PC-3 (cell line): ENCODE measurements around the gene AGAP1. TPM values are rescaled to one million over a fixed set of nuclear protein-coding genes. Genes with fewer than 3 reads are reported as not detected.

Source experiments
- ATAC-seq: fragments of 200-7000 bp; cut with Tn5 transposase; 2 replicates; pipeline ENCODE4 v1.9.1; 2020; ENCODE audit warnings: mild to moderate bottlenecking, moderate library complexity
- BruUV-seq: library from RNA; stranded (reverse); fragments of 400-500 nt; replicated peaks from 2 replicates; lab custom pipeline; 2021; lab: Mats Ljungman, UMichigan
- CTCF ChIA-PET: fragments of 300-600 bp; sonication (Branson Sonifier 250); formaldehyde crosslinking; loops from one replicate; lab custom pipeline; 2022; ENCODE audit warnings: antibody characterized with exemption; lab: Charles Lee
- POLR2A ChIA-PET: fragments of 300-600 bp; sonication (Branson Sonifier 250); formaldehyde crosslinking; loops from one replicate; lab custom pipeline; 2022; ENCODE audit warnings: antibody characterized with exemption; ENCODE audit not compliant: unreplicated experiment; lab: Charles Lee
- DNase-seq: peaks from one replicate; pipeline ENCODE4 v3.0.0-alpha.2; 2015
- H2AFZ ChIP-seq: fragments of 300-600 bp; sonication (generic); 2 replicates; pipeline ENCODE4 v1.6.0; 2016; ENCODE audit warnings: antibody characterized with exemption, low read length
- H3F3A ChIP-seq: fragments of 300-600 bp; sonication (generic); one replicate; pipeline ENCODE4 v1.6.0; 2017; ENCODE audit warnings: antibody characterized with exemption, low read length, control low read depth, mild to moderate bottlenecking; ENCODE audit not compliant: unreplicated experiment
- H3K27ac ChIP-seq: fragments of 300-600 bp; sonication (generic); 2 replicates; pipeline ENCODE4 v1.5.1; 2016; ENCODE audit warnings: mild to moderate bottlenecking, low read length
- H3K27me3 ChIP-seq: fragments of 300-600 bp; sonication (generic); 2 replicates; pipeline ENCODE4 v1.6.1; 2016; ENCODE audit warnings: low read length, mixed read lengths
- H3K36me3 ChIP-seq: fragments of 300-600 bp; sonication (generic); 2 replicates; pipeline ENCODE4 v1.6.1; 2016; ENCODE audit warnings: low read depth, mixed run types, low read length, mixed read lengths
- H3K4me1 ChIP-seq: fragments of 300-600 bp; sonication (generic); 2 replicates; pipeline ENCODE4 v1.5.1; 2016; ENCODE audit warnings: low read length; ENCODE audit not compliant: insufficient read depth
- H3K4me2 ChIP-seq: fragments of 300-600 bp; sonication (generic); 2 replicates; pipeline ENCODE4 v1.6.0; 2016; ENCODE audit warnings: low read length
- H3K4me3 ChIP-seq: fragments of 300-600 bp; sonication (generic); 2 replicates; pipeline ENCODE4 v1.5.1; 2016; ENCODE audit warnings: mild to moderate bottlenecking, low read length, mixed read lengths
- H3K79me2 ChIP-seq: fragments of 300-600 bp; sonication (generic); 2 replicates; pipeline ENCODE4 v1.6.1; 2017; ENCODE audit warnings: low read length, mixed read lengths
- H3K9ac ChIP-seq: fragments of 300-600 bp; sonication (generic); 2 replicates; pipeline ENCODE4 v1.6.0; 2016; ENCODE audit warnings: mild to moderate bottlenecking, low read length
- H3K9me2 ChIP-seq: fragments of 300-600 bp; sonication (generic); replicated peaks from 2 replicates; pipeline ENCODE4 v1.6.1; 2016; ENCODE audit warnings: mixed run types, low read length, mixed read lengths
- H3K9me3 ChIP-seq: fragments of 300-600 bp; sonication (generic); 2 replicates; pipeline ENCODE4 v1.6.1; 2016; ENCODE audit warnings: low read length, mixed read lengths
- H4K20me1 ChIP-seq: fragments of 300-600 bp; sonication (generic); 2 replicates; pipeline ENCODE4 v1.6.1; 2016; ENCODE audit warnings: low read length, mixed read lengths
- EZH2 ChIP-seq: fragments of 300-600 bp; sonication (generic); IDR thresholded peaks from one replicate; pipeline ENCODE4 v1.6.1; 2017; ENCODE audit warnings: antibody characterized with exemption, mild to moderate bottlenecking, low read length; ENCODE audit not compliant: unreplicated experiment
- EZH2phosphoT487 ChIP-seq: fragments of 300-600 bp; sonication (generic); IDR thresholded peaks from 2 replicates; pipeline ENCODE4 v1.6.1; 2018; ENCODE audit warnings: mild to moderate bottlenecking, antibody characterized with exemption, low read length, borderline replicate concordance
- intact Hi-C: fragments of 100-400 bp; cut with micrococcal nuclease; formaldehyde crosslinking; loops from 2 replicates; pipeline ENCODE4 v1.9.0; 2023
- total RNA-seq: library from RNA; depleted of rRNA; stranded (reverse); fragments of >200 nt; gene quantifications from 2 replicates; pipeline ENCODE4 v1.2.3, GENCODE V29; 2014
- TF ChIP-seq, protein P1 (sequence below): fragments of 300-600 bp; sonication (generic); conservative IDR thresholded peaks from 2 replicates; pipeline ENCODE4 v1.5.1; 2017; ENCODE audit warnings: antibody characterized with exemption, low read depth, mild to moderate bottlenecking, low read length

The AGAP1 gene
- total RNA-seq, 1 experiment from 2014 or later = 31.0 TPM

DNA sequence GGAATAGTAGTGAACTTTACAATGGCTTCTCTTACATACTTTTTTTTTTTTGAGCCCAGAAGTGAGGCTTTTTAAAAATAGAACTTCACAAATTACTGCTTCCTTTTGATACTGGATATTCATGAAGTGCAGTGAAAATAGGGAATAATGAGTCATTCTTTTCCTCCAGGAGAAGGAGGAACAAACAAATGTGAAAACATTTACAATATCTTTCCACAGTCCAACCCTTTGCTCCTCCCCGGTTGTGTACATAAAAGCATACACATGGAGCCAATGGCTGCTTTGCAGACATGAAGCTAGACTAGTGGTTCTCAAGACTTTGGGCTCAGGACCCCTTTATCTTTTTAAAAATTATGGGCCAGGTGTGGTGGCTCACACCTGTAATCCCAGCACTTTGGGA, 407.4 kb downstream of the AGAP1 start:
- peak; percentile 91 for ATAC-seq
- Histone ChIP-seq H3K4me1 (peaks cover 16% of the 10 kb centered on the region), H3K9ac (no peak overlapping the region), H3K9me2 (no peaks in the 10 kb centered on the region), H3K9me3 (no peaks in the 10 kb centered on the region), H3K27ac (peak overlapping the region; percentile 28; the same call in 1 of the 2 replicates), H4K20me1 (no peaks in the 10 kb centered on the region), H3K27me3 (no peaks in the 10 kb centered on the region), H3K79me2 (no peaks in the 10 kb centered on the region), H2AFZ (no peak overlapping the region), H3K4me3 (no peak overlapping the region), H3K36me3 (0 out of 2 replicates have a peak, but pooled peaks cover 5% of the 10 kb centered on the region), H3F3A (no peaks in the 10 kb centered on the region), H3K4me2 (0 out of 2 replicates have a peak overlapping the region, but pooled peaks have one; percentile 8)
- ChIA-PET POLR2A (no interaction called here), CTCF (no interaction called here)
- no peak for TF ChIP-seq EZH2phosphoT487
- TF ChIP-seq, protein P1, sequence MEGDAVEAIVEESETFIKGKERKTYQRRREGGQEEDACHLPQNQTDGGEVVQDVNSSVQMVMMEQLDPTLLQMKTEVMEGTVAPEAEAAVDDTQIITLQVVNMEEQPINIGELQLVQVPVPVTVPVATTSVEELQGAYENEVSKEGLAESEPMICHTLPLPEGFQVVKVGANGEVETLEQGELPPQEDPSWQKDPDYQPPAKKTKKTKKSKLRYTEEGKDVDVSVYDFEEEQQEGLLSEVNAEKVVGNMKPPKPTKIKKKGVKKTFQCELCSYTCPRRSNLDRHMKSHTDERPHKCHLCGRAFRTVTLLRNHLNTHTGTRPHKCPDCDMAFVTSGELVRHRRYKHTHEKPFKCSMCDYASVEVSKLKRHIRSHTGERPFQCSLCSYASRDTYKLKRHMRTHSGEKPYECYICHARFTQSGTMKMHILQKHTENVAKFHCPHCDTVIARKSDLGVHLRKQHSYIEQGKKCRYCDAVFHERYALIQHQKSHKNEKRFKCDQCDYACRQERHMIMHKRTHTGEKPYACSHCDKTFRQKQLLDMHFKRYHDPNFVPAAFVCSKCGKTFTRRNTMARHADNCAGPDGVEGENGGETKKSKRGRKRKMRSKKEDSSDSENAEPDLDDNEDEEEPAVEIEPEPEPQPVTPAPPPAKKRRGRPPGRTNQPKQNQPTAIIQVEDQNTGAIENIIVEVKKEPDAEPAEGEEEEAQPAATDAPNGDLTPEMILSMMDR = no peak
- no peak for TF ChIP-seq EZH2
- intact Hi-C loops = no loop called here
- no TSS peak for BruUV-seq
- peak; percentile 36 for DNase-seq

DNA sequence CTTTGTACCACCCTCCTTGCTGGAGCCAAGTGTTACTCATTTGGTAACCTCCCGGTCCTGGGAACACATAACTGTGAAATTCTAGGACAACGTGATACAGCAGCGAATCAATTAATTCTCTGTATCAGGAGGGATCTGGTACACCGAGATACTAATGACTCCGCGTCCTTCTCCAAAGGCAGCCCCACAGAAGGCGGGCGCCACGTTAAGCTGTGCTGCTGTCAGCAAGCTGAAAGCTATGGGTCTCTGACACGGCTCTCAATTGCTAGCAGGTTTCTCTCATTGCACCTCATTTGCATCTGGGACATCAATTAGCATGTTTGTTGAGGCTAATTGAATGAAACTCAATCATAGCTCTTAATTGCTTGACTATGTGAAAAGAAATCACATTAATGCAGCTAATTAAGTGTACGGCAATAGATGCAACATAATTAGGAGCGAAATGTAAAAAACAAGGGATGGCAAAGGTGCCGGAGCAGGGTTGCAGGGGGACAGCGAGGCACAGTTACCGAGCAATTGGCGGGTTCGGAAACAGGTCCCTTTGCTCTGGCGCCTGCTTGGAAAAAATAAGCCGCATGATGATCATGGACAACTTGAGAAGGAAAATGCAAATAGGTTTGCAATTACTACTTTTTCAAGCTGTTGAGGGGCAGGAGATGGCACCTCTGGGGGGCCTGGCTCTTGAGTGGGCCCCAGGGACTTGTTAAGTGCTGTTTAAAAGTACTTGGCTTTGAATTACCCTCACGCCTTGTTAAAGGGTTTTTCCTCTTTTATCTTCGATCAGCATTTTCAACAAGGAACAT, 410.1 kb downstream of the AGAP1 start:
- Histone ChIP-seq H3K79me2 (no peaks in the 10 kb centered on the region), H3K36me3 (peaks cover 5% of the 10 kb centered on the region), H3K27me3 (no peaks in the 10 kb centered on the region), H3K9me3 (no peaks in the 10 kb centered on the region), H4K20me1 (no peaks in the 10 kb centered on the region), H3K4me3 (no peak overlapping the region), H3K9ac (no peak overlapping the region), H3K4me1 (peaks cover 16% of the 10 kb centered on the region), H3F3A (no peaks in the 10 kb centered on the region), H2AFZ (no peak overlapping the region), H3K4me2 (no peak overlapping the region), H3K9me2 (no peaks in the 10 kb centered on the region), H3K27ac (no peak overlapping the region)
- intact Hi-C loops = no loop called here
- TF ChIP-seq EZH2 = no peak
- no peak for ATAC-seq
- BruUV-seq = no TSS peak
- DNase-seq = no peak
- POLR2A ChIA-PET = no interaction called here
- CTCF ChIA-PET = no interaction called here

DNA sequence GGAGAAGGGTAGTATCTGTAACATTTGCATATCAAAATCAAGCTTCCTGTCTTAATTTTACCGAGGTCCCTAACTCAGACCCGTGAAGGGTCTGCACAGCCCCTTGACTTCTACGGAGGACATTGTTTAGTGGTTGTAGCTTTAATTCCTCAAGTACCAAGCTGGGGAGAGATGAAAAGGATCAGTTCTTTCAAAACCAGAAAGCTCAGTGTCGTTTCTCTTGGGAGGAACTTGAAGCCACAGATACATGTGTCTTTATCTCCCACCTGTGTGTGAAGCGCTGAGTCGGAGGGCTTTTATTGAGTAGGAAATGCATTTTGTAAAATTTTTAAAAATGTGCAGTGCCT, 410.7 kb downstream of the AGAP1 start:
- BruUV-seq = no TSS peak

More for the DNA sequence above, 410.7 kb downstream of the AGAP1 start:
- Histone ChIP-seq H3K27me3 (no peaks in the 10 kb centered on the region), H4K20me1 (no peaks in the 10 kb centered on the region), H3F3A (no peaks in the 10 kb centered on the region), H3K9ac (no peak overlapping the region), H3K27ac (no peak overlapping the region), H3K4me1 (peaks cover 16% of the 10 kb centered on the region), H3K36me3 (peaks cover 5% of the 10 kb centered on the region), H3K9me2 (no peaks in the 10 kb centered on the region), H2AFZ (no peak overlapping the region), H3K79me2 (no peaks in the 10 kb centered on the region), H3K4me2 (no peak overlapping the region), H3K4me3 (no peak overlapping the region), H3K9me3 (no peaks in the 10 kb centered on the region)
- no peak for ATAC-seq
- TF ChIP-seq EZH2 = no peak
- TF ChIP-seq, protein P1 = no peak
- no peak for DNase-seq
- ChIA-PET POLR2A (no interaction called here), CTCF (no interaction called here)
- intact Hi-C loops = no loop called here
